ENCODE measurements around the gene ROCK2.
"Not testable (repeated sequence)": the region's sequence is repeated elsewhere in the genome, so short reads cannot be mapped to it uniquely, and the experiment has no call there.

Gene ROCK2

GRCh38 chr2:11305958-11306357 lies 38.5 kb downstream of the ROCK2 start:
- no peak for DNase-seq

- DNase-seq: no peak
Observed at GRCh38 chr2:11305338-11305737, 39.1 kb downstream of the ROCK2 start.

GRCh38 chr2:11304476-11304875 lies 40.0 kb downstream of the ROCK2 start:
- no peak for DNase-seq

- no peak for DNase-seq
Observed at GRCh38 chr2:11303290-11304013, 41.0 kb downstream of the ROCK2 start.

- no peak for DNase-seq
Observed at GRCh38 chr2:11299439-11299838, 45.0 kb downstream of the ROCK2 start.

- no peak for DNase-seq
Observed at GRCh38 chr2:11298592-11298991, 45.8 kb downstream of the ROCK2 start.

- DNase-seq: no peak
Observed at GRCh38 chr2:11296401-11296800, 48.0 kb downstream of the ROCK2 start.

- no peak for DNase-seq
Observed at GRCh38 chr2:11292464-11293255, 51.8 kb downstream of the ROCK2 start.

- DNase-seq: no peak
Observed at GRCh38 chr2:11290713-11291112, 53.7 kb downstream of the ROCK2 start.

GRCh38 chr2:11290211-11290610 lies 54.2 kb downstream of the ROCK2 start:
- DNase-seq: no peak

- no peak for DNase-seq
Observed at GRCh38 chr2:11288431-11288830, 56.0 kb downstream of the ROCK2 start.

GRCh38 chr2:11286749-11287148 lies 57.7 kb downstream of the ROCK2 start:
- no peak for DNase-seq

- no peak for DNase-seq
Observed at GRCh38 chr2:11286323-11286722, 58.1 kb downstream of the ROCK2 start.

GRCh38 chr2:11285499-11285898 lies 58.9 kb downstream of the ROCK2 start:
- DNase-seq: no peak

GRCh38 chr2:11281186-11281585 lies 63.2 kb downstream of the ROCK2 start:
- no peak for DNase-seq

GRCh38 chr2:11280713-11281112 lies 63.7 kb downstream of the ROCK2 start:
- no peak for DNase-seq

GRCh38 chr2:11279398-11279797 lies 65.0 kb downstream of the ROCK2 start:
- DNase-seq: no peak

GRCh38 chr2:11278219-11278618 lies 66.2 kb downstream of the ROCK2 start:
- no peak for DNase-seq

- DNase-seq: no peak
Observed at GRCh38 chr2:11275910-11276309, 68.5 kb downstream of the ROCK2 start.

- DNase-seq: no peak
Observed at GRCh38 chr2:11270891-11271290, 73.5 kb downstream of the ROCK2 start.

- no peak for DNase-seq
Observed at GRCh38 chr2:11267931-11268330, 76.5 kb downstream of the ROCK2 start.

GRCh38 chr2:11264818-11265217 lies 79.6 kb downstream of the ROCK2 start:
- no peak for DNase-seq

- no peak for DNase-seq
Observed at GRCh38 chr2:11264007-11264406, 80.4 kb downstream of the ROCK2 start.

GRCh38 chr2:11263177-11263576 lies 81.3 kb downstream of the ROCK2 start:
- DNase-seq: no peak

GRCh38 chr2:11262438-11262837 lies 82.0 kb downstream of the ROCK2 start:
- not testable (repeated sequence) for DNase-seq

Measured in NCI-H2081 treated with DMSO at 0.1 percent for 48 hours (cell line).